HUES48 (cell line): ENCODE data around the gene PRKCH.

Source experiments
- H3K27ac ChIP-seq: one replicate; pipeline ENCODE4 v1.7.0; 2013; ENCODE audit warnings: low read depth, low read length, inconsistent platforms
- H3K27me3 ChIP-seq: 2 replicates; pipeline ENCODE4 v1.6.1; 2013; ENCODE audit warnings: mild to moderate bottlenecking, low read length; ENCODE audit not compliant: control insufficient read depth, insufficient read depth
- H3K36me3 ChIP-seq: 2 replicates; pipeline ENCODE4 v1.6.1; 2013; ENCODE audit warnings: low read length; ENCODE audit not compliant: control insufficient read depth, insufficient read depth
- H3K4me1 ChIP-seq: 2 replicates; pipeline ENCODE4 v1.6.1; 2013; ENCODE audit warnings: mild to moderate bottlenecking, low read length; ENCODE audit not compliant: control insufficient read depth, insufficient read depth
- H3K4me3 ChIP-seq: 2 replicates; pipeline ENCODE4 v1.5.1; 2013; ENCODE audit warnings: mild to moderate bottlenecking, low read depth, low read length
- H3K9ac ChIP-seq: 2 replicates; pipeline ENCODE4 v1.6.1; 2013; ENCODE audit warnings: mild to moderate bottlenecking, low read depth, low read length, moderate library complexity
- H3K9me3 ChIP-seq: 2 replicates; pipeline ENCODE4 v1.6.1; 2013; ENCODE audit warnings: low read length; ENCODE audit not compliant: control insufficient read depth, insufficient read depth

Gene PRKCH

DNA sequence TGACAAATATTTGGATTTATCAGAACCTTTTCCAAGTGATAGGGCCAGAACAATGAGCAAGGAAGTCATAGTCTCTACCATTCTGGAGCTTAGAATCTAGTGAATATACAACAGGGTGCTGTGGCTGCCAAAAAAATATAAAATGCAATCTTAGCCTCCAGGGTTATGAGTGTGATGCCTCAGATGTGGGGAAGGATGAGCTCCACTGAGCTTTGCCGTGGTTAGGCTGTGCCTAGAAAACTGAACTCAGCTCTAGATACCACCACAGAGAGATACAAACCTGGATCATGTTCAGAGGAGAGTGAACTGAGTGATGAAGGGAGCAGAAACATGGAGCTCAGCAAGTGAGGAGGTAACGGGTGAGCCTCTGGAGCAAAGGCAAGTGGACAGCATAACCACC lies 235.9 kb downstream of the PRKCH start:
- Histone ChIP-seq H3K27ac (no peak overlapping the region), H3K4me1 (peaks cover 19% of the 10 kb centered on the region), H3K9ac (no peak overlapping the region), H3K27me3 (no peaks in the 10 kb centered on the region), H3K36me3 (no peaks in the 10 kb centered on the region), H3K9me3 (no peaks in the 10 kb centered on the region), H3K4me3 (no peak overlapping the region)

- H3K9me3 ChIP-seq = no peaks in the 10 kb centered on the region
- H3K27ac ChIP-seq = no peak overlapping the region
- H3K36me3 ChIP-seq = no peaks in the 10 kb centered on the region
- H3K4me3 ChIP-seq = no peak overlapping the region
- no peak overlapping the region for H3K9ac ChIP-seq
- H3K27me3 ChIP-seq = no peaks in the 10 kb centered on the region
- peaks cover 16% of the 10 kb centered on the region for H3K4me1 ChIP-seq
Measured at GRCh38 chr14:61557854-61558253, 236.5 kb downstream of the PRKCH start.

GRCh38 chr14:61558271-61558670 lies 236.9 kb downstream of the PRKCH start:
- no peak overlapping the region for H3K27ac ChIP-seq
- H3K9ac ChIP-seq = no peak overlapping the region

DNA sequence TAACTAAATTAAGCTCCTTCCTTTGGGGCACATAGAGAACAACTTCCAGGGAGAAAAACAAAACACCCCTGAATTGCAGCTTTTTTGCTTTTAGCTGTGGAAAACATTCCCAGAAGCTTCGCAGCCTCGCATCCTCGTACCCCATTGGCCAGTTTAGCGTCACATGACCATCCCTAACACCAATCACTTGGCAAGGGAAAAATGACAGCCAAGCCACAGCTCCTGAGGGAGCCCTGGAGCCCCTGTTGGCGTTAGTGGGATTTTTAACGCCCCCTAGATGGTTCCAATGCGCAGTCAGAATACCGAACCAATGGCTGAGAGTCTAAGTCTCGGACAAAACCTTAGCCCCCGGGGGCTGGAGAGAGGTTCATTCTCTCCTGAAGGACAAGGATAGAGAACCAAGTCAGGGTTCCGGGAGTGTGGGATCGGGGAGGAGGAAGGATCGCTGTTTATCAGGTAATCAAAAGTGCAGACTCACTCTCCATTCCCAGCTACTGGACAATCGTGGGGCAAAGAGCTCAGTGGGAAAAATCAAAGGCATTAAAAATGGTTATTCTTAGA lies 238.3 kb downstream of the PRKCH start:
- H3K4me3 ChIP-seq = no peak overlapping the region
- H3K4me1 ChIP-seq = peaks cover 7% of the 10 kb centered on the region; the same call in 1 of the 2 replicates
- H3K36me3 ChIP-seq = no peaks in the 10 kb centered on the region
- H3K9ac ChIP-seq = no peak overlapping the region
- H3K9me3 ChIP-seq = no peaks in the 10 kb centered on the region
- no peak overlapping the region for H3K27ac ChIP-seq
- no peaks in the 10 kb centered on the region for H3K27me3 ChIP-seq

More at GRCh38 chr14:61558271-61558670, 236.9 kb downstream of the PRKCH start:
- no peaks in the 10 kb centered on the region for H3K27me3 ChIP-seq
- no peaks in the 10 kb centered on the region for H3K36me3 ChIP-seq
- no peak overlapping the region for H3K4me3 ChIP-seq
- H3K9me3 ChIP-seq = no peaks in the 10 kb centered on the region
- peaks cover 15% of the 10 kb centered on the region for H3K4me1 ChIP-seq

- peaks cover 7% of the 10 kb centered on the region; the same call in 1 of the 2 replicates for H3K4me1 ChIP-seq
- no peaks in the 10 kb centered on the region for H3K27me3 ChIP-seq
- no peaks in the 10 kb centered on the region for H3K9me3 ChIP-seq
- no peak overlapping the region for H3K9ac ChIP-seq
- H3K4me3 ChIP-seq = no peak overlapping the region
- no peaks in the 10 kb centered on the region for H3K36me3 ChIP-seq
- no peak overlapping the region for H3K27ac ChIP-seq
Measured at GRCh38 chr14:61560323-61560722, 238.9 kb downstream of the PRKCH start.

- H3K27ac ChIP-seq = peak overlapping the region; percentile 65
- no peaks in the 10 kb centered on the region for H3K9me3 ChIP-seq
- H3K27me3 ChIP-seq = no peaks in the 10 kb centered on the region
- H3K4me1 ChIP-seq = peaks cover 7% of the 10 kb centered on the region; the same call in 1 of the 2 replicates
- no peaks in the 10 kb centered on the region for H3K36me3 ChIP-seq
- no peak overlapping the region for H3K4me3 ChIP-seq
- H3K9ac ChIP-seq = no peak overlapping the region
Measured at GRCh38 chr14:61561104-61561503, 239.7 kb downstream of the PRKCH start.

DNA sequence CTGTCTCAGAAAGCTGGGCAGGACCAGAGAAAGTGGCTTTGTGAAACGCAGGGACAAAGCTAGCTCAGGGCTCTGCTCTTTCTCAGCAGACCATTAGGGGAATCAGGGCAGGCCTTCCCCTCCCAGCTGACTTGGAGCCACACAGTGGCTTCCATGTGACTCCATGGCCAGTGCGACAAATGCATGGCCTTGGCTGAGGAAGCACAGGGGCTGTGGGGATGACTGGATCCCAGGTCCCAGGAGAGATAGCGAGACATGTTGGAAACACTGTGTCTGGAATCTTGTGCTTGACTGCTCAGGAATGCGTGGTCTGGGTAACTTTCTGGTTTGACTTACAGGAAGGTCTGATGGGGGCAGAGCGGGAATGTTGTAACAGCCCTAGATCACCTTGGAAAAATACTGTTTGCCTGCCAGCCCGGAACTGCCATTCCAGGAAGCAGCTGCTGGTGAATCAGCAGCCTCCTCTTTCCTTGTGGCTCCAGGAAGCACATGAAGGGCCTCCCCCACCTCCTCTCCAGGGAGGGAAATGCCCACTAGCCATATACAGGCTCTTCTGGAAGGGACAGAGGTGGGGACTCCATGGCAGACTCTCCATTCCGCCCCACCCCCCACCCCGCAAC lies 240.4 kb downstream of the PRKCH start:
- Histone ChIP-seq H3K9ac (no peak overlapping the region), H3K36me3 (no peaks in the 10 kb centered on the region), H3K4me1 (peaks cover 7% of the 10 kb centered on the region; the same call in 1 of the 2 replicates), H3K27ac (peak overlapping the region; percentile 65), H3K4me3 (no peak overlapping the region), H3K27me3 (no peaks in the 10 kb centered on the region), H3K9me3 (no peaks in the 10 kb centered on the region)

- Histone ChIP-seq H3K9me3 (no peaks in the 10 kb centered on the region), H3K27ac (peak overlapping the region; percentile 65), H3K4me3 (no peak overlapping the region), H3K27me3 (no peaks in the 10 kb centered on the region), H3K4me1 (peaks cover 8% of the 10 kb centered on the region), H3K36me3 (no peaks in the 10 kb centered on the region), H3K9ac (no peak overlapping the region)
Measured at GRCh38 chr14:61562321-61563161, 241.2 kb downstream of the PRKCH start.

DNA sequence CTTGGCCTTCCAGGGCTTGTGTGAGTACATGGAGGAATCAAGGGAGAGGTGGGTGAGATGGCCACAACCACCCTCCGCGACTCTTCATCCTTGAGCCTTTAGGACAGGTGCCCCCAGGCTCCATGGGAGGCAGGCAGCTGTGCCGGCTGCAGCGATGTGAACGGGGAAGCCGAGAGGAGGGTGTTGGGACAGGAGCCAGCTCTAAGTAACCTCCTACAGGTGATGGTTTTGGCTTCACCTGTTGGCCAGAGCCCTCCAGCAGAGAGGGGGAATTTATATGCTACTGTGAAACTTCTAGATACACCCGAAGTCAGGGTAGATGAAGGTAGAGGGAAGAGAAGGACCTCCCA lies 241.8 kb downstream of the PRKCH start:
- no peaks in the 10 kb centered on the region for H3K27me3 ChIP-seq
- H3K27ac ChIP-seq = peak overlapping the region; percentile 65
- H3K9ac ChIP-seq = no peak overlapping the region
- no peak overlapping the region for H3K4me3 ChIP-seq
- no peaks in the 10 kb centered on the region for H3K36me3 ChIP-seq
- H3K9me3 ChIP-seq = no peaks in the 10 kb centered on the region
- peaks cover 14% of the 10 kb centered on the region for H3K4me1 ChIP-seq

GRCh38 chr14:61563880-61564617 lies 242.7 kb downstream of the PRKCH start:
- Histone ChIP-seq H3K9ac (no peak overlapping the region), H3K4me3 (no peak overlapping the region), H3K36me3 (no peaks in the 10 kb centered on the region), H3K27me3 (peaks cover 2% of the 10 kb centered on the region), H3K9me3 (no peaks in the 10 kb centered on the region), H3K4me1 (peaks cover 22% of the 10 kb centered on the region), H3K27ac (peak overlapping the region; percentile 16)
